K562 (cell line): ENCODE measurements around the gene ACTN4. TPM values are rescaled to one million over a fixed set of nuclear protein-coding genes. Genes with fewer than 3 reads are reported as not detected.

ENCODE experiments used
- CCNT2 ChIP-seq: IDR thresholded peaks from 2 replicates; pipeline ENCODE4 v1.6.1; 2011; ENCODE audit warnings: borderline replicate concordance, low read depth, mild to moderate bottlenecking, moderate library complexity, mixed read lengths, low read length; ENCODE audit not compliant: insufficient read length; ENCODE audit errors: extremely low read depth
- CEBPB ChIP-seq: fragments of 450-650 bp; IDR thresholded peaks from 2 replicates; pipeline ENCODE4 v1.6.1; 2016; ENCODE audit warnings: missing genetic modification characterization, missing compliant biosample characterization
- CHD2 ChIP-seq: IDR thresholded peaks from 2 replicates; pipeline ENCODE4 v1.6.1; 2011; ENCODE audit warnings: low read depth, low read length
- E2F1 ChIP-seq: sonication (generic); formaldehyde crosslinking; IDR thresholded peaks from 2 replicates; pipeline ENCODE4 v1.8.1; 2023; ENCODE audit warnings: mild to moderate bottlenecking, missing genetic modification reagents, moderate library complexity
- GABPA ChIP-seq: fragments of 200-800 bp; sonication (Bioruptor generic); conservative IDR thresholded peaks from 2 replicates; pipeline ENCODE4 v1.6.1; 2016; ENCODE audit warnings: low read depth, missing genetic modification characterization, missing compliant biosample characterization
- HES1 ChIP-seq: fragments of 450-650 bp; IDR thresholded peaks from 2 replicates; pipeline ENCODE4 v1.6.1; 2016; ENCODE audit warnings: low read depth, mild to moderate bottlenecking, moderate library complexity
- HEY1 ChIP-seq: fragments of 250-450 bp; sonication (Bioruptor Pico); IDR thresholded peaks from 2 replicates; pipeline ENCODE4 v1.5.0; 2020; ENCODE audit warnings: mild to moderate bottlenecking, moderate library complexity, borderline replicate concordance
- HOMEZ ChIP-seq: fragments of 250-450 bp; sonication (Bioruptor Pico); IDR thresholded peaks from 2 replicates; pipeline ENCODE4 v1.4.0; 2020; ENCODE audit warnings: mild to moderate bottlenecking, moderate library complexity
- MBD2 ChIP-seq: sonication (generic); IDR thresholded peaks from 2 replicates; pipeline ENCODE4 v1.6.1; 2016; ENCODE audit warnings: low read depth, borderline replicate concordance
- MNT ChIP-seq, 2 experiments: fragments of 450-650 bp; conservative IDR thresholded peaks; 2 replicates each; pipeline ENCODE4 v1.6.1; 2017; ENCODE audit warnings: mild to moderate bottlenecking in 2 of 2, moderate library complexity in 2 of 2
- NFIX ChIP-seq: fragments of 250-450 bp; sonication (Bioruptor Pico); IDR thresholded peaks from 2 replicates; pipeline ENCODE4 v1.4.0; 2020; ENCODE audit warnings: low read depth, mild to moderate bottlenecking, moderate library complexity
- RBBP5 ChIP-seq: fragments of 200-600 bp; sonication (generic); IDR thresholded peaks from 2 replicates; pipeline ENCODE4 v1.6.1; 2012; ENCODE audit warnings: borderline replicate concordance, mild to moderate bottlenecking, low read length, control low read depth, inconsistent platforms; ENCODE audit not compliant: insufficient read depth, poor library complexity, severe bottlenecking
- SIX5 ChIP-seq, 2 experiments: IDR thresholded peaks; 2 replicates each; pipeline ENCODE4 v1.6.1; 2011; ENCODE audit warnings: low read length in 2 of 2, borderline replicate concordance in 1 of 2, low read depth in 1 of 2, mild to moderate bottlenecking in 1 of 2, moderate library complexity in 1 of 2; ENCODE audit not compliant: insufficient read depth in 1 of 2
- U2AF1 ChIP-seq: fragments of 200-400 bp; formaldehyde crosslinking; optimal IDR thresholded peaks from 2 replicates; pipeline ENCODE3; 2017; ENCODE audit warnings: mild to moderate bottlenecking, low read depth, low read length, moderate library complexity
- VEZF1 ChIP-seq: fragments of 200-800 bp; sonication (Bioruptor generic); IDR thresholded peaks from 2 replicates; pipeline ENCODE4 v1.6.1; 2017; ENCODE audit warnings: missing genetic modification characterization, missing compliant biosample characterization
- ZKSCAN1 ChIP-seq: fragments of 150-350 bp; IDR thresholded peaks from 2 replicates; pipeline ENCODE4 v1.6.1; 2016; ENCODE audit warnings: low read depth, low read length
- ZNF449 ChIP-seq: fragments of 250-450 bp; sonication (Bioruptor Pico); IDR thresholded peaks from 2 replicates; pipeline ENCODE4 v1.8.0; 2022; ENCODE audit warnings: moderate library complexity, mild to moderate bottlenecking, inconsistent platforms
- polyA plus RNA-seq, 8 experiments: library from polyadenylated mRNA; depleted of rRNA in 4 of 8; stranded (reverse) in 5 of 8; unstranded in 3 of 8; fragments of >200 nt; fragmentation: Nextera tagmentation in 2 of 8; fragmentation: Illumina TruSeq in 1 of 8; extraction: Ambion mirVana in 2 of 8; extraction: Trizol in 1 of 8; gene quantifications; 2 replicates each; pipeline versions ENCODE4 v1.2.1 to v1.2.3, GENCODE V29; 2011 to 2014; ENCODE audit warnings: inconsistent platforms in 1 of 8, missing spikeins in 1 of 8
- total RNA-seq, 7 experiments: library from RNA; depleted of rRNA in 6 of 7; stranded (reverse); fragments of >200 nt in 6 of 7; fragmentation: Illumina TruSeq in 2 of 7; extraction: Trizol in 2 of 7; gene quantifications; 2 replicates each; pipeline versions ENCODE4 v1.2.1 to v1.2.3, GENCODE V29; 2011 to 2021; ENCODE audit warnings: low replicate concordance in 1 of 7

Gene ACTN4
- total and polyA plus RNA-seq, 9 of the 15 experiments (the other 6 are each of a cell fraction or from before 2014, with no cell fraction given) = 3.1 to 385 (median 125) TPM

GRCh38 chr19:38684078-38684861, 36.8 kb downstream of the ACTN4 start (continued):
- TF ChIP-seq RBBP5 (no peak), SIX5 (IDR thresholded peaks at IDR 0.05; ENCODE audit: borderline replicate concordance in 1 of 2, insufficient read depth in 1 of 2, low read depth in 1 of 2, low read length in 2 of 2) (no peak), GABPA (0 out of 2 replicates have a peak, but pooled peaks have one; percentile 4), CHD2 (no peak), CCNT2 (no peak), ZNF449 (CRISPR knock-in tag) (no peak), CEBPB (tag) (no peak), HES1 (no peak), VEZF1 (0 out of 2 replicates have a peak, but pooled peaks have one; percentile 17), U2AF1 (no peak), HEY1 (CRISPR knock-in tag) (no peak), MBD2 (peak; percentile 5; the same call in 1 of the 2 replicates), HOMEZ (no peak), ZKSCAN1 (no peak), MNT (conservative IDR thresholded peaks at IDR 0.05) (no peak), E2F1 (CRISPR knock-in tag) (no peak), NFIX (CRISPR knock-in tag) (no peak)
